PC-9 (cell line): ENCODE results near the gene UGGT1.

Experiments used
- EZH2 ChIP-seq: fragments of 200-600 bp; sonication (generic); IDR thresholded peaks from 2 replicates; pipeline ENCODE4 v1.8.0; 2017; ENCODE audit warnings: antibody characterized with exemption, low read depth
- TF ChIP-seq, protein P1 (sequence below): fragments of 200-600 bp; sonication (generic); conservative IDR thresholded peaks from 2 replicates; pipeline ENCODE4 v1.6.1; 2017; ENCODE audit warnings: mixed run types, antibody characterized with exemption, mild to moderate bottlenecking, moderate library complexity

DNA sequence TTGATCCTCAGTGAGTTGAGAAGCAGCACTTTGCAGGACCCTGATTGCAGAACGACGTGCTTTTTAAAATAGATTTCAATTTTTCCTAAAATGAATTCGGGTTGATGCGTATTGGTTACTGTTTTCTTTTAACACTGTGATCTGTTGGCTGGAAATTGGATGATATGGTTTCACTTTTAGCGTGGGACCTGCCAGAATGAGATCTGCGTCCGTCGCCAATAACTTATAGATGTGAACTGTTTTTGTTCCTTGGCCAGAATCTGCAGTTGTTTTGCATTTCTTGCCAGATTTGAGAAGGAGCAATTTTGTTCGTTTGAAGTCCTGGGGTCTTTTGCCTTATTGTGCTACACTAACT is 703 bp downstream of the UGGT1 start:
- TF ChIP-seq EZH2 = no peak
- TF ChIP-seq, protein P1, sequence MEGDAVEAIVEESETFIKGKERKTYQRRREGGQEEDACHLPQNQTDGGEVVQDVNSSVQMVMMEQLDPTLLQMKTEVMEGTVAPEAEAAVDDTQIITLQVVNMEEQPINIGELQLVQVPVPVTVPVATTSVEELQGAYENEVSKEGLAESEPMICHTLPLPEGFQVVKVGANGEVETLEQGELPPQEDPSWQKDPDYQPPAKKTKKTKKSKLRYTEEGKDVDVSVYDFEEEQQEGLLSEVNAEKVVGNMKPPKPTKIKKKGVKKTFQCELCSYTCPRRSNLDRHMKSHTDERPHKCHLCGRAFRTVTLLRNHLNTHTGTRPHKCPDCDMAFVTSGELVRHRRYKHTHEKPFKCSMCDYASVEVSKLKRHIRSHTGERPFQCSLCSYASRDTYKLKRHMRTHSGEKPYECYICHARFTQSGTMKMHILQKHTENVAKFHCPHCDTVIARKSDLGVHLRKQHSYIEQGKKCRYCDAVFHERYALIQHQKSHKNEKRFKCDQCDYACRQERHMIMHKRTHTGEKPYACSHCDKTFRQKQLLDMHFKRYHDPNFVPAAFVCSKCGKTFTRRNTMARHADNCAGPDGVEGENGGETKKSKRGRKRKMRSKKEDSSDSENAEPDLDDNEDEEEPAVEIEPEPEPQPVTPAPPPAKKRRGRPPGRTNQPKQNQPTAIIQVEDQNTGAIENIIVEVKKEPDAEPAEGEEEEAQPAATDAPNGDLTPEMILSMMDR = no peak
